Esophagus squamous epithelium (tissue), 5 donors: ENCODE data around the gene SPARCL1. TPM values are rescaled to one million over a fixed set of nuclear protein-coding genes. Genes with fewer than 3 reads are reported as not detected.

Experiments used
- DNase-seq: peaks from one replicate; lab custom pipeline; 2025; lab: John Stamatoyannopoulos, UW
- H3K27ac ChIP-seq, 4 donors: fragments of 200-600 bp; sonication (generic); one replicate each; pipeline ENCODE4 v1.5.1; 2016 to 2019; ENCODE audit warnings: mild to moderate bottlenecking in 1 of 4
- H3K27me3 ChIP-seq, 4 donors: fragments of 200-600 bp; sonication (generic); 1 replicate in 3 of 4; 2 replicates in 1 of 4; pipeline versions ENCODE4 v1.5.1 to v1.6.0; 2017 to 2021; ENCODE audit warnings: antibody characterized with exemption in 1 of 4
- H3K36me3 ChIP-seq, 3 donors: fragments of 200-600 bp; sonication (generic); one replicate each; pipeline ENCODE4 v1.5.1; 2016 to 2019
- H3K4me1 ChIP-seq, 3 donors: fragments of 200-600 bp; sonication (generic); one replicate each; pipeline ENCODE4 v1.5.1; 2017 to 2019
- H3K4me3 ChIP-seq, 4 donors: fragments of 200-600 bp; sonication (generic); 1 replicate in 3 of 4; 2 replicates in 1 of 4; pipeline ENCODE4 v1.5.1; 2016 to 2019; ENCODE audit warnings: mild to moderate bottlenecking in 2 of 4, moderate library complexity in 1 of 4
- H3K9me3 ChIP-seq, 3 donors: fragments of 200-600 bp; sonication (generic); one replicate each; pipeline ENCODE4 v1.5.1; 2016 to 2019
- POLR2A ChIP-seq, 4 donors: fragments of 450-650 bp; IDR thresholded peaks; one replicate each; pipeline ENCODE4 v1.6.1; 2017; ENCODE audit warnings: antibody characterized with exemption in 4 of 4, mild to moderate bottlenecking in 4 of 4, moderate library complexity in 3 of 4
- WGBS, 2 donors: methylation state at CpG; one replicate each; pipeline ENCODE4 v1.1.5; 2018; 5-methylcytosine and 5-hydroxymethylcytosine counted together
- intact Hi-C: fragments of 100-400 bp; cut with DNase I; formaldehyde crosslinking; loops from one replicate; pipeline ENCODE4 v1.15.0; 2022
- total RNA-seq, 4 donors: library from RNA; depleted of rRNA; stranded (reverse); fragments of >200 nt; gene quantifications; one replicate each; pipeline ENCODE4 v1.1.0, GENCODE V29; 2016
- TF ChIP-seq, protein P1 (sequence below), 6 experiments: fragments of 450-650 bp in 4 of 6; fragments of 200-600 bp in 2 of 6; sonication (generic) in 2 of 6; IDR thresholded peaks; one replicate each; pipeline ENCODE4 v1.5.1; 2016 to 2019; ENCODE audit warnings: antibody characterized with exemption in 6 of 6, mild to moderate bottlenecking in 4 of 6, moderate library complexity in 4 of 6
- donor health status: DM: yes; HTN: yes; CAD: no.

The SPARCL1 gene
- total RNA-seq, 4 donors from 2014 or later = 37.3 to 450 (median 131) TPM

DNA sequence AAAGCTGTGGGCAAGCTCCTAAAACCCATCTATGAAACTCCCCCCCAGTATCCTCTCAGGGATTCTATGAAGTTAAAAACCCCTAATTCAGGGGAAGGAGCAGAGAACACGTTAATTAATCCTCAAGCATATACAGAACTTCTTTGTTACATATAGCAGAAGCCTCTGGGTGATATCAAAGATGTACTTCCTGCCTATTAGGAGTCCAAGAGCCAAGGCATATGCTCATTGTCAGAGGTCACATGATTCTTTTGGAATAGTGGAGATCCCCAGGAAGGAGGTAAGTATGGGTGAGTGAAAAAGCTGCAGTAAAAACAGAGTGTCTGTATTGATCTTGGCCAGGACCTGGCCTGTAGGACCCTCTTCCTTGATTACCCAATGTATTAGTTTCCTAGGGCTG lies 2.9 kb upstream of the SPARCL1 start:
- Histone ChIP-seq H3K9me3 (no peaks in the 10 kb centered on the region), H3K4me3 (no peak overlapping the region), H3K27ac (peak overlapping the region in 3 of 4 donors; percentile 13 to 96 (median 92)), H3K36me3 (no peaks in the 10 kb centered on the region), H3K27me3 (no peaks in the 10 kb centered on the region), H3K4me1 (peaks cover 1 to 53% (median 19%) of the 10 kb centered on the region in 3 donors)
- intact Hi-C loops = no loop called here
- no peak for TF ChIP-seq POLR2A (IDR thresholded peaks at IDR 0.05)
- TF ChIP-seq, protein P1, sequence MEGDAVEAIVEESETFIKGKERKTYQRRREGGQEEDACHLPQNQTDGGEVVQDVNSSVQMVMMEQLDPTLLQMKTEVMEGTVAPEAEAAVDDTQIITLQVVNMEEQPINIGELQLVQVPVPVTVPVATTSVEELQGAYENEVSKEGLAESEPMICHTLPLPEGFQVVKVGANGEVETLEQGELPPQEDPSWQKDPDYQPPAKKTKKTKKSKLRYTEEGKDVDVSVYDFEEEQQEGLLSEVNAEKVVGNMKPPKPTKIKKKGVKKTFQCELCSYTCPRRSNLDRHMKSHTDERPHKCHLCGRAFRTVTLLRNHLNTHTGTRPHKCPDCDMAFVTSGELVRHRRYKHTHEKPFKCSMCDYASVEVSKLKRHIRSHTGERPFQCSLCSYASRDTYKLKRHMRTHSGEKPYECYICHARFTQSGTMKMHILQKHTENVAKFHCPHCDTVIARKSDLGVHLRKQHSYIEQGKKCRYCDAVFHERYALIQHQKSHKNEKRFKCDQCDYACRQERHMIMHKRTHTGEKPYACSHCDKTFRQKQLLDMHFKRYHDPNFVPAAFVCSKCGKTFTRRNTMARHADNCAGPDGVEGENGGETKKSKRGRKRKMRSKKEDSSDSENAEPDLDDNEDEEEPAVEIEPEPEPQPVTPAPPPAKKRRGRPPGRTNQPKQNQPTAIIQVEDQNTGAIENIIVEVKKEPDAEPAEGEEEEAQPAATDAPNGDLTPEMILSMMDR (IDR thresholded peaks at IDR 0.05) = no peak
- 60 to 91% methylated on average over 1 of the region's 1 CpG for WGBS, 2 donors
- no peak for DNase-seq

DNA sequence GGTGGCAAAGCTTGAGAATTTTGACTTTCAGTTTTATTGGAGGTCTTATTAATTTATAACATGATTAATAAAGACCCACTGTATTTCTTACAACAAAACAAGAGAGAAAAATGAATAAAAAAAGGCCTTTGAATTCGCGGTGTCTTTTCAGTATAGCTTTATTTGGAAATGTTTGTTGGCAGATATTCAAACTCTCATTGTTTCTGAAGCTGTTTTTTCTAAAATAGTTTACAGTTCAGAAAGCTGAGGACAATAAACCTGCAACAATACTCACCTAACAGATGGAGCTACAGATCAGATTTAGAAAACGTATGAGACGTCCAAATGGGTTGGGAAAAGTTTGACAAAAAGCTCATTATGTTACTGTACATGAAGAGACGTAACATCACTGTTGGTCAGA lies 2.4 kb upstream of the SPARCL1 start:
- Histone ChIP-seq H3K4me1 (peaks cover 3 to 58% (median 22%) of the 10 kb centered on the region in 3 donors), H3K27me3 (no peaks in the 10 kb centered on the region), H3K27ac (peak overlapping the region in 3 of 4 donors; percentile 91 to 96 (median 92)), H3K36me3 (no peaks in the 10 kb centered on the region), H3K4me3 (no peak overlapping the region), H3K9me3 (no peaks in the 10 kb centered on the region)
- DNase-seq = no peak
- TF ChIP-seq, protein P1 (IDR thresholded peaks at IDR 0.05) = no peak
- TF ChIP-seq POLR2A (IDR thresholded peaks at IDR 0.05) = no peak
- intact Hi-C loops = no loop called here
- WGBS, 2 donors = 47 to 51% methylated on average over 5 of the region's 5 CpGs

DNA sequence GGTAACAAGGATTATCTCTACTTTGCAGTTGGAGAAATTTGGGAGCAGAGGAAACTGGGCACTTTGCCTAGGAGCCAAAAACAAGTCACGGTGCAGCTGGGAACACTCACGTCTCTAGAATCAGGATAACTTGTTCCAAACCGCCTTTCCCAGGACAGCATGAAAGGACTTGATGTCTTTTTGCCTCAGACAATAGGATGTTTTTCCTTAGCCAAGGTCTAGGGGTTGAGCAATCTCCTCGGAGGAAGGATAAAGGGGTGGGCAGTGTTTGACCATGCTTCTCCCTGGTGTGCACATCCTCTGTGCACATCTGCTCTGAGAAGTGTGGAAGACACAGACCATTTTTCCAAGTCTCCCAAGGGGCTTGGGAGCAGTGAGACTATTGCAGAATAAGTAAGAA lies 1.7 kb upstream of the SPARCL1 start:
- no peaks in the 10 kb centered on the region for H3K36me3 ChIP-seq
- peaks cover 11 to 65% (median 27%) of the 10 kb centered on the region in 3 donors for H3K4me1 ChIP-seq
- peak overlapping the region; percentile 79 to 96 (median 92) for H3K27ac ChIP-seq
- H3K4me3 ChIP-seq = peak overlapping the region in 3 of 4 donors; percentile 44 to 60 (median 48)
- peak in 2 of 4 donors; percentile 35 to 64 for TF ChIP-seq POLR2A (IDR thresholded peaks at IDR 0.05)
- TF ChIP-seq, protein P1 (IDR thresholded peaks at IDR 0.05) = no peak
- no peaks in the 10 kb centered on the region for H3K27me3 ChIP-seq
- 8 to 26% methylated on average over 4 of the region's 4 CpGs for WGBS, 2 donors
- intact Hi-C loops = no loop called here
- peak; percentile 15 for DNase-seq
- H3K9me3 ChIP-seq = no peaks in the 10 kb centered on the region

DNA sequence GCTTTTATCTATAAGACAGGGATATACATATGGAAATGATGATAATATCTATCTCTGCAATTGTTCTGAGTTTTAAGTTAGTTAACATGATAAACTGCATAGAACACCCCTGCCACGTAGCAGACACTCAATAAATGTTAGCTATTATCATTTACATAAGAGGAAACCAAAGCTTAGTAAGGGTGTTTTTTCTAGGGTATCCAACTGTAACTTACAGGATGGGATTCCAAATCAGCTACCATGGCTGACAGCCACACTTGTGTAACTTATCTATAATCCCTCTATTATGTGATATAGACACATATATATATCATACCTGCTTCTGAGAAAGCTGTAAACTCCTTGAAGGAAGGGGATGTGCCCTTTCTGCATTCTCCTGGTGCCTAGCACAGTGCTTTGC lies 1.1 kb upstream of the SPARCL1 start:
- peak overlapping the region in 3 of 4 donors; percentile 44 to 60 (median 48) for H3K4me3 ChIP-seq
- H3K9me3 ChIP-seq = no peaks in the 10 kb centered on the region
- TF ChIP-seq, protein P1 (IDR thresholded peaks at IDR 0.05) = no peak
- no peak for TF ChIP-seq POLR2A (IDR thresholded peaks at IDR 0.05)
- intact Hi-C loops = no loop called here
- DNase-seq = no peak
- peaks cover 13 to 71% (median 28%) of the 10 kb centered on the region in 3 donors for H3K4me1 ChIP-seq
- peak overlapping the region; percentile 79 to 96 (median 92) for H3K27ac ChIP-seq
- 16 to 39% methylated on average over 1 of the region's 1 CpG for WGBS, 2 donors
- no peaks in the 10 kb centered on the region for H3K36me3 ChIP-seq
- no peaks in the 10 kb centered on the region for H3K27me3 ChIP-seq

DNA sequence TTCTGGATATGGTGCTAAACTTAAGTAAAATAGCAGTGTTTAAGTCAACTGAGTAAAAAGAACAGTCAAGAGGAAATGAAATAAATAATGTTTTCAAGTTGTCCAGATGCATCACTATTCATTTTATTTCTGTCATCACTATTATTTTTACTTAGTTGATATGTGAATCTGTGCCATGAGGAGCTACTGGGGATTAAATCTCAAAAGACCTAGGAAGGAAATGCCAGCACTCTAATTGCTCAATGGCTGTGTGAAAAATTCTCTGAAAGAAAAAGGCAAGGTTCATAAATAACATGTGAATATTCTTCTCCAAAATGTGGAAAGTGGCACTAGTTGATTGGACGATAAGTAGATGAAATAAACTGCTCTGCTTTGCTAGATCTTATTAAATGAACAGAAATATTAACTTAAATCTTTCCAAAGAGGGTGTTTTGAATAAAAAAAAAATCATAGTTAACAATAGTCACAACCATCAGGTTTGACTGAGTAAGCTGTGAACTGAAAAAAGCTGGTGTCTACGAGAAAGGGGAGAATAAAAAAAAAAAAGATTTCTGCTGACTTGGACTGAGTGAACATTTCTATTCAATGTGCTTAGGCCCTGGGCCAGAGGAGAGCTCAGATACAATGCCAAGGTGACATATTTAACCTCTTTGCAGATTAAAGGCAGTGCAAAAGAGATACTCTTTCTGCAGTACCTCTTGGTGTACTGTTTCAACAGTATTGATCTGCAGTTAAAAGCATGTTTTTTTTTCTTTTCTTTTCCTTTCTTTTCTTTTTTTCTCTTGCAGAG lies 1.6 kb downstream of the SPARCL1 start:
- DNase-seq = no peak
- H3K4me3 ChIP-seq = peak overlapping the region; percentile 19 to 60 (median 46)
- H3K36me3 ChIP-seq = peaks cover 0 to 4% (median 0%) of the 10 kb centered on the region in 3 donors
- peaks cover 16 to 94% (median 38%) of the 10 kb centered on the region in 3 donors for H3K4me1 ChIP-seq
- TF ChIP-seq, protein P1 (IDR thresholded peaks at IDR 0.05) = no peak
- TF ChIP-seq POLR2A (IDR thresholded peaks at IDR 0.05) = peak in 1 of 4 donors; percentile 20
- H3K9me3 ChIP-seq = no peaks in the 10 kb centered on the region
- 10 to 17% methylated on average over 2 of the region's 2 CpGs for WGBS, 2 donors
- H3K27ac ChIP-seq = peak overlapping the region; percentile 79 to 96 (median 92)
- intact Hi-C loops = no loop called here
- no peaks in the 10 kb centered on the region for H3K27me3 ChIP-seq
